Measurements from ENCODE around the gene WNT7B. TPM values are rescaled to one million over a fixed set of nuclear protein-coding genes. Genes with fewer than 3 reads are reported as not detected.

The WNT7B gene
- polyA plus RNA-seq, 1 experiment: not detected

GRCh38 chr22:45880716-45881523, 96.0 kb downstream of the WNT7B start:
- POLR2A ChIA-PET: no interaction called here
- CTCF ChIA-PET: no interaction called here
- Histone ChIP-seq H3K27me3 (ENCODE audit: control insufficient read depth, insufficient read depth, low read length) (peaks cover 35% of the 10 kb centered on the region), H3K4me3 (ENCODE audit: low read depth, low read length) (no peak overlapping the region), H3K36me3 (ENCODE audit: control insufficient read depth, insufficient read depth, low read length) (no peaks in the 10 kb centered on the region)
- DNase-seq (ENCODE audit: low read depth): no peak
- TF ChIP-seq CTCF (IDR thresholded peaks at IDR 0.05; ENCODE audit: insufficient read depth, low read depth, low read length): peak; percentile 11; the same call in 1 of the 2 replicates

GRCh38 chr22:45880091-45880715, 96.8 kb downstream of the WNT7B start:
- CTCF ChIA-PET: no interaction called here
- TF ChIP-seq CTCF (IDR thresholded peaks at IDR 0.05; ENCODE audit: insufficient read depth, low read depth, low read length): no peak
- Histone ChIP-seq H3K36me3 (ENCODE audit: control insufficient read depth, insufficient read depth, low read length) (no peaks in the 10 kb centered on the region), H3K27me3 (ENCODE audit: control insufficient read depth, insufficient read depth, low read length) (peaks cover 35% of the 10 kb centered on the region), H3K4me3 (ENCODE audit: low read depth, low read length) (no peak overlapping the region)
- no peak for DNase-seq (ENCODE audit: low read depth)
- POLR2A ChIA-PET: no interaction called here

GRCh38 chr22:45879552-45879949, 97.4 kb downstream of the WNT7B start:
- CTCF ChIA-PET: no interaction called here
- POLR2A ChIA-PET: no interaction called here
- no peak for DNase-seq (ENCODE audit: low read depth)
- Histone ChIP-seq H3K4me3 (ENCODE audit: low read depth, low read length) (no peak overlapping the region), H3K27me3 (ENCODE audit: control insufficient read depth, insufficient read depth, low read length) (peaks cover 35% of the 10 kb centered on the region), H3K36me3 (ENCODE audit: control insufficient read depth, insufficient read depth, low read length) (no peaks in the 10 kb centered on the region)
- TF ChIP-seq CTCF (IDR thresholded peaks at IDR 0.05; ENCODE audit: insufficient read depth, low read depth, low read length): no peak

- no peak overlapping the region for H3K4me3 ChIP-seq (ENCODE audit: low read depth, low read length)
- H3K27me3 ChIP-seq (ENCODE audit: control insufficient read depth, insufficient read depth, low read length): peaks cover 35% of the 10 kb centered on the region
- ChIA-PET POLR2A (no interaction called here), CTCF (interaction anchor here (1.7 to 2.3 kb wide), 2 partner anchors 13 to 15 kb away, joined by 6 to 11 read pairs; no protein-coding TSS in a partner anchor)
- DNase-seq (ENCODE audit: low read depth): no peak
- no peak for TF ChIP-seq CTCF (IDR thresholded peaks at IDR 0.05; ENCODE audit: insufficient read depth, low read depth, low read length)
- no peaks in the 10 kb centered on the region for H3K36me3 ChIP-seq (ENCODE audit: control insufficient read depth, insufficient read depth, low read length)
These were observed 97.9 kb downstream of the WNT7B start for GRCh38 chr22:45878901-45879551.
